Lower leg skin (tissue), 3 donors: ENCODE measurements around the gene ZNF414.

Experiments used
- CTCF ChIP-seq, 3 donors: fragments of 450-650 bp; IDR thresholded peaks; one replicate each; pipeline ENCODE4 v1.5.1; 2016; ENCODE audit warnings: antibody characterized with exemption in 3 of 3, mild to moderate bottlenecking in 3 of 3, moderate library complexity in 2 of 3
- POLR2A ChIP-seq, 2 donors: fragments of 450-650 bp; IDR thresholded peaks; one replicate each; pipeline ENCODE4 v1.6.1; 2016 to 2017; ENCODE audit warnings: antibody characterized with exemption in 2 of 2, mild to moderate bottlenecking in 1 of 2, moderate library complexity in 1 of 2

- TF ChIP-seq CTCF (IDR thresholded peaks at IDR 0.05) (no peak), POLR2A (IDR thresholded peaks at IDR 0.05) (no peak)
Measured at GRCh38 chr19:8483165-8483564, 30.8 kb downstream of the ZNF414 start.
